Mucosa of gallbladder (tissue), 1 donor: Measurements from ENCODE around the gene RBM38. TPM values are rescaled to one million over a fixed set of nuclear protein-coding genes. Genes with fewer than 3 reads are reported as not detected.
A peak's percentile ranks its signal among the peaks of the same experiment; 100 is the strongest.

Experiments
- DNase-seq: peaks from one replicate; pipeline ENCODE4 v3.0.0-alpha.2; 2020; ENCODE audit warnings: low spot score
- total RNA-seq: library from RNA; stranded (reverse); gene quantifications from one replicate; pipeline ENCODE4 v1.2.1, GENCODE V29; 2021
- donor health status: DM: no; HTN: no; CAD: no.

Gene RBM38
- total RNA-seq, 1 donor from 2014 or later: 21.9 TPM

DNA sequence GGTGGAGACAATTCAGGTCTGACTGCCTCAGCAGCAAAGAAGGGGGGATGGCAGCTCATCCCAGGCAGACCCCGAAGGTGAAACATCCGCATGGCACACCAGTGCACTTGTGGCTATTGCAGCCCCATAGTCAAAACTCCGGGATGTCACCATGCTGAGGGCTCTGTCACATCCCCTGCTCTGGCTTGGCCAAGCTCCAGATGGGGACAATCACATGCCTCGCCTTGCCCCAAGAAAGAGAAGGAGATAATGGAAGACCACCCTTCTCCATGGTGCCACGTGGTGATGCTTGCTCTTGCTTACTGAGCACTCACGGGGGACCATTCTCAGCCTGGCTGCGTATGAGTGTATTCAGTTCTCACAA lies 60.2 kb downstream of the RBM38 start:
- DNase-seq: no peak

DNA sequence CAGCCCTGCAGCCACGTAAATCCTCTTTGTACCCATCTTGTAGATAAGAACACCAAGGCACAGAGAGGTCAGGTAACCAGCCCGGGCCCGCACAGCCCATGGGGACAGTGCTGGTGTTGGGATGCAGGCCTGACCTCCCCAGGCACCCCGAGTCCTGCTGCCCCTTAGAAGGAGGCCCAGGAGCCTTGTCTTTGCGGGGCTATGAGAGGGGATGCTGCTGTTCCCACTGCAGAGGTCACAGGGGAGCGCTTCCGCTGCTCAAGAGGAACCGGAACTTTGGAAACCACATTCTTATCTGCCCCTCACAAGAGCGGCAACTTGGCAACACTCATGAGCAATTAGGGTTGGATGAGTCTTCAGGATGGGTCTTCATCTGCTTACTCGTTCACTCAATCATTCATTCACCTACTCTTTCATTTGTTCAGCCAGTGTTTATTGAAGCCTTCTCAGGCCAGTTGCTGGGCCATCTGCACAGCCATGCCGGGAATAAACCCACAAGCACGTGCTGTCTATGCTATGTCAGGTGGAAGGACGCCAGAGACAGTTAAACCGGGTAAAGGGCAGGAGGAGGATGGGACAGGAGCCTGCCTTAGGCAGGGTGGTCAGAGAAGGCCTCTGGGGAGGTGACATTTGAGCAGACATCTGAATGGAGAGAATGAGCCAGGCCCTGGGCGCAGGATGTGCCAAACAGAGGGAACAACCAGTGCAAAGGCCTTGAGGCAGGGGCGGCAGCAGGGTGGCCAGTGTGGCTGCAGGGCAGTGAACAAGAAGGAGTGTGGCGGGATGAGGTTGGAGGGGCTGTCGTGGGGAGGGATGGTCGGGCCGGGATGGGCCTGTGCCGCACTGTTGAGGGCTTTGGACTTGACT lies 60.8 kb downstream of the RBM38 start:
- DNase-seq: no peak

DNA sequence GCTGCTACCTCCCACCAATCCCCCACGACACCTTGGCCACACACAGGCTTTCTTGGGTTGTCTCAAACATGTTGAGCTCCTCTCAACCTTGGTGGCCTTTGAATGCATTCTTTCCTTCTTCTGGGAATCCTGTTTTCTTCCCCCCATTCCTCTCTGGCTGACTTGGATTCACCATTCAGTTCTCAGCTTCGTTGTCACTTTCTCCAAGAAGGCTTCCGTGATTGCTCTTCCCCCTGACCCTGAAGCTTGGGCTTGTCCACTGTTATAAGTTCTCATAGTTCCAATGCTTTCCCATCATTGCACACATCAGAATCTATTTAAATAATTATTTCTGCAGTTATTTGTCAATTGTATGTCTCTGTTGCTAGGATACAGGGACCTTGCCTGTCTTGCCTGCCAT lies 64.2 kb downstream of the RBM38 start:
- DNase-seq: no peak

DNA sequence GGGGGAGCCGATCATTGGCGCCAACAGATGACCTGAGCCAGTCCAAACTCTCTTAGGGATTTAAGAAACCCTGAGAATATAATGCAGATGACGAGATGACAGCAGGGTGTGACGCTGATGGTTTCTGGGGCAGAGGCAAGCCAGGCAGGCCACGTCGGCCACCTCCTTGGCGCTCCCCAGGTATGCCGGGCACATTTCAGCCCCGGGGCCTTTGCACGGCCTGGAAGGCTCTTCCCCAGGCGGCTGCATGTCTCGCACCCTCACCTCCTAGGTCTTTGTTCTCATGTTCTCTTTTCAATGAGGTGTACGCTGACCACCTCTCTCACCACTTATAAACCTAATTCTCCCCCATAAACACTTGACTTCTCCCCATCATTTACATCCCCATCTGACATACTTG lies 64.9 kb downstream of the RBM38 start:
- no peak for DNase-seq

DNA sequence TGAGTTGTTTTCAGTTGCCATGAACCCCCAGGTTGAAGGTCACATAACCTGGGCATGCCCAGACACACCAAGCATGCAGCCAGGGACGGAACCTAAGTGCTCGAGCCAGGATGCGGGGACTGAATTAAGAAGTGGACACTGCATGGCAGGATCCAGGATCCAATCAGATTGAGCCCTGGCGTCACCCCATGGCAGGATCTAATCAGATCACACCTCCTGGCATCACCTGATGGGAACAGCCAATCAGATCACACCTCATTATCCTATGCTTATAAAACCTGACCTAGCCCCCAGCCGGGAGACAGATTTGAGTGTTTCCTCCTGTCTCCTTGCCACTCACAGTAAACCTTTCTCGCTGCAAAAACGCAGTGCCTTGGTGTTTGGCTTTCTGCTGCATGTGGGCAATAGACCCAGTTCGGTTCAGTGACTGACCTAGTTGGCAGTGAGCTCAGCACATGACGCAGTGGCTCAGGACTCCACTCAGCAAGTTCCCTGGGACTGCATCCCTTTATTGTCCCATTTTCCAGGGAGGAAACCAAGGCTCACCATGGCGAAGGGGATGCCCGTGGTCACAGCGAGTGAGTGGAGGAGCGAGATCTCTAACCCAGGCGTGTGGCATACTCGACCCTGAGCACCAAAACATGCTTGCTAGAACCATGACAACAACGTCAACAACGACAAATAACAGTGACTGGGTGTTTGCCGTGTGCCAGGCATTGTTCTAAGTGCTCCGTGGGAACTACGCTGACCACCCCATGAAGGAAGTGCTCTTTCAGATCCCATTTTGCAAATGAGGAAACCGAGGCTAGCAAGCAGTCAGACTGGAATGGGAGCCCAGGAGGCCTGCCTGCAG lies 66.3 kb downstream of the RBM38 start:
- no peak for DNase-seq

DNA sequence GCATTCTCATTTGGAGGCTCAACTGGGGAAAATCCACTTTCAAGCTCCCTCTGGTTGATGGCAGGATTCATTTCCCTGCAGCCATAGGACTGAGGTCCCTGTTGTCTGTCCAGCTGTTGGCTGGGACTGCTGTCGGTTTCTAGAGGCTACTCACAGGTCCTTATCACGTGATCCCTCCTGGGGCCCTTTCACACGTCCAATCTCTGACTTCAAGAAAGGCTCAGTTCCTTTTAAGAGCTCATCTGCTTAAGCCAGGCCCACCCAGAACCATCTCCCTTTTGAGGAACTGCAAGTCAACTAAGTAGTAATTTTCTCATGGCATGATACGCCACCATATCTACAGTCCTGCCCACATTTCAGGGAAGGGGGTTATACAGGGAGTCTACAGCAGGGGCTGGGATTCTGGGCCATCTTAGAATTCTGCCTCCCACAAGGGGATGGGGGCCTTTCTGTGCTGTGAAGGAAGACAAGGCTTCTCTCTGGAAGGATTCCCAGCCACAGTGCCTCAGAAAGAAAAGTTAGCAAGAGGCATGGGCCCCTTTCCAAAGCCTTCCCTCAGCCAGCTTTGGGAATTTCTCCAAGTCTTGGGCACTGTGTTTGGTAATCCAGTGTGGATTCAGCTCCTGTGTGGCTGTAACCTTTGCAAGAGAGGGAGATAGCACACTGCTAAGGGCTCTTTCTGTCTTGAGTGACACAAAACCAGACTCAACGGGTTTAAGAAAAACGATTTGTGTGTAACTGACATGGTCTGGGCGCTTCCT lies 67.4 kb downstream of the RBM38 start:
- peak; percentile 22 for DNase-seq

Other genes starting within 250 kb of the RBM38 start
- gene BMP7, start 124.8 kb upstream of the RBM38 start, total RNA-seq: 1.2 TPM
- not detected for gene SPO11, start 61.6 kb upstream of the RBM38 start, total RNA-seq
- gene RAE1, start 40.1 kb upstream of the RBM38 start, total RNA-seq: 20.9 TPM
- gene CTCFL, start 133.7 kb downstream of the RBM38 start, total RNA-seq: 0.17 TPM
- gene PCK1, start 169.7 kb downstream of the RBM38 start, total RNA-seq: 27.0 TPM
- gene ZBP1, start 229.0 kb downstream of the RBM38 start, total RNA-seq: 1.3 TPM